Suppressor macrophage treated with lipopolysaccharide for 4 hours (primary cell): ENCODE data around the gene COL15A1.

Source experiments
- DNase-seq: peaks from one replicate; pipeline ENCODE4 v3.0.0-alpha.2; 2020

COL15A1 gene

DNA sequence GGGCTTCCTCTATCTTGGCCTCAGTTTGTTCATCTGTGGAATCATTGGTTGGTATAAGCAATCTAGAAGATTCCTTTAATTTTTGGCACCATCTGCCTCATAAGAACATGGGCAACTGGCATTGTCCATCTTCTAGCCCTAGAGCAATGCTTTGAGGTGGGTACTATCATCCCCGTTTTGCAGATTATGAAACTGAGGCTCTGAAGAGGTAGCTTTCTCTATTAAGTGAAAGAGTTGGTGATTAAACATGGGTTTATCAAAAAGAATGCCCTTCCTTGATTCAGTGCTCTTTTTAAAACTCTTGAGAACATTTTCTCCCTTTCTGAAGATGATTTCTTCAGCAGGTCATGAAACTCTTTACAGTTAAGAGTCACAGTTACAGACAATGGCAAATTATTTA, 118.8 kb downstream of the COL15A1 start:
- DNase-seq = no peak

- DNase-seq = no peak
These were observed 119.8 kb downstream of the COL15A1 start for GRCh38 chr9:99063522-99063921.

- DNase-seq = no peak
These were observed 122.9 kb downstream of the COL15A1 start for GRCh38 chr9:99066571-99066970.

DNA sequence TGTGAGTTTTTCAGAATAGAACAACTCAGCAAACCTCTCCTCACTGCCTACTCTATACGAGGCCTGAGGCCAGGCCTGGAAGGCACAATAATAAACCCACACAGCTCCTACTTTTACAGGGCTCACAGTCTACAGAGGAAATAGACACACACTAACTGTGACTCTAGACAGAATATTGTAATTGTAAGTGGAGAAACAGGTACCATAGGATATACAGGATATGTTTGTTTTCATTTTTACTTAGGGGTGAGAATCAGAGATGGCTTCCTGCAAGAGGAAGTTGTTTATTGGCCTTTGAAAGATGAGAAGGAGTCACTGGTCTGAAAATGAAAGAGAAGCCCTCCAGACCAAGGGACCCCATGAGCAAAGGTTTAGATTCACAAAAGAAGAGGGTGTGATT, 125.4 kb downstream of the COL15A1 start:
- DNase-seq = no peak

GRCh38 chr9:99069546-99069945, 125.8 kb downstream of the COL15A1 start:
- DNase-seq = no peak

- no peak for DNase-seq
These were observed 127.0 kb downstream of the COL15A1 start for GRCh38 chr9:99070681-99071080.

DNA sequence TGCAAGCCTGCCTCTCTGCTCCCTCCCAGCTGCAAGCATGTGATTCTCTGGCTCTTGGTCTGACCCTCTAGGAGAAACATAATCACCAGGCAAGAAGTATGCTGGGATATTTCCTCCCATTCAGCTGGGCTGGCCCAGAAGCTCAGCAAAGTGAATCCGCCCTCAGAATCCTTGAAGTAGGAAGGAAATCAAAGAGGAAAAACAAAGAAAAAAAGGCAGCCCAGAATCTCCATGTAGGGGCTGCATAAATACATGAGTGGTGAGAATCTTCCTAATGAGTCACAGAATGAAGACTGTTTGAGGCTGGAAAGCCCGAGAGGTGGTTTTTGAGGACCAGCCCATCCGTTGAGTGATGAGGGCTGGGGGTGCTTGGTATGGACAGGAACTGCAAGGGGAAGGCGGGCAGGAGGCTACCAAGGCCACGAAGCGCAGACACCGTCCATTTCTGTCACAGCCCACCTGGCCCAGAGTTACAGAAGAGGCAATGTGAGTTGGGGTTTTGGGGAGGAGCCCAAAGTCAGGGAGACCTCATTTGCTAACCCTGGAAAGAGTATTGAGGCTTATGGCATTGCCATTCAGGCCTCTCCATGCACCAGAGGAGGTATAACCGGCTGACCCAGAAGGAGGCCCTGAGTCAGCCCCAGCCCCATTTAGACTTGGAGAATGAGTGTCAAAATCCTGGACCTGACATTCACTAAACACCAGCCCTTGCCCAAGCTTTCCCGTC, 127.8 kb downstream of the COL15A1 start:
- DNase-seq = no peak

GRCh38 chr9:99072040-99072394, 128.3 kb downstream of the COL15A1 start:
- DNase-seq = no peak

- DNase-seq = no peak
These were observed 129.6 kb downstream of the COL15A1 start for GRCh38 chr9:99073347-99073746.

DNA sequence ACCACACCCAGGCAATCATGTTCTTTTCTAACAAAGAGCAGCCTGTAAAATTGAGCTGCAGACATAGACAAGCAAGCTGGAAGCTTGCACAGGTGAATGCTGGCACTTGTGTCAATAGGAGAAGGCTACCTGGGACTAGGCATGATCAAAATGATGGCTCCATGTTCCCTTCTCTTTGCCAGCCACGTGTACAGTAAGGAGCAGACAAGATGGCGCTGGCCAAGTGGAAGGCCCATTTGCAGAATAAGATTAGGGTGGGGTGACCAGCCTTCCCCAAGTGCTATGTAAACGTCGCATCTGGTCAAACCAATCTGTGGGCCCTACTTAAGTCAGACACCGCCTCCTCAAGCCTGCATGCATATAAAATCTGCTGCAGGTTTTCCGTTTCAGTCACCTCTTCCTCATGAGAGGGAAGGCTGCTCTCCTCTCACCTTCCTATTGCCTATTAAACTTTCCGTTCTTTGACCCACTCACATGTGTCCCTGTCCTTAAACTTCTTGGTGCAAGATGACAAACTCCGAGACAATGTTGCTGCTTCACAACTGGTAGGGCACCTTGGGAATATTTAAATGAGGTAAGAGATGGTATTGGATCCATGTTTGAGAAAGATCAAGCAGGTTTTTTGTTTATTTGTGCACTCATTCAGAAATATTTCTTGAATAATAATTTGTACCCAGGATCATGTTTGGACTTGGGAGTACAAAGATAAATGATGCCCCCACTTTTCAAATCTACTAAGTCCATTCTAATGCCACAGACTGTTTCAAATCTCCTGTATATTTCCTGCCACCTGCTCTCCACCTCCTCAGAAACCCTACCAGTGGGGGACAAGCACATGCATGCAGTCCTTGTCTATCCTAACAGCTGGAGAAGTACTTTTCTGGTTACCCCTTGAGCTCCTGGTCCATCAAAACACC, 130.5 kb downstream of the COL15A1 start:
- DNase-seq = no peak

DNA sequence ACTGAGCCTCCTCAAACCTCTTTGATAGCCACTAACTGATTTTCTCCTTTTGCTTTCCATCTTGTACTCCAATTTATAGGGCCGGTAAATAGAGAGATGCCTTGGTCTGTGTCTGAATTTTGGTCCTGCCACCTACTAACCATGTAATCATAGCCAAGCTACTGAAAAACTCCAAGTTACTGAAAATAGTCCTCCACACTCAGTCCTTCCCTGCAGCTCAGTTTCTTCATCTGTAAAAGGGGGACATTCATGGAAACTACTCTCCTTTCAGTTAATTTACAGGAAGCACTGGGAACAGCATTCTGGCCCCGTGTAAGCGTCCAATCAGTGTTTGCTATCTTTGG, 131.2 kb downstream of the COL15A1 start:
- no peak for DNase-seq

DNA sequence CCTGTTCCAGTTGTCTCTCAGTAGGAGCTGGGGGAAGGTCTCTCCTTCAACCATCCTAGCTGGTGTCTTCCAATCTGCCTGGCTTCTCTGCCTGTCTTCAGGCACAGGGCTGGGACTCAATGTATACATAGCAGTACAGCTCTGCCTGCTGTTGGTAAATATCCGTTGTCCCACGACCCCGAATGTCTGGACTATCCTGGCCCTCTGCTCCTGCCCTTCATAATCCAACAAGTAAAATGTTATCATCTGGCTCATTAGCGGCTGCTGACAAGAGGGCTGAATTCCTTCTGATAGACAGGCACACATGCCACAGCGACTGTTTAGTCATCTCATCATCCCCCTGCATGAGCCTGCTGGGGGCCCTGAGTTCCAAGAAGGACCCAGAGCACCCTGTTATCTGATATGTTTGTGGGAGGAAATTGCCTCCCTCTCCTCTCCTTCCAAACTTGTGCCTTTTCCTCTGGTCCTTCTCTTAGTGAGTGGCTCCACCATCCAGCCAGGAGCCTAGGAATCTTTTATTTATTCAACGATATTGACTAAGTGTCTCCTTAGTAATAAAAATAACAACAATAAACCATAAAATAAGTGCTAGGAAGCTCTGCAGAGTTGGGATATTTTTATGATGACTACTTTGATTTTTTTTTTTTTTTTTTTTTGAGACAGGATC, 131.7 kb downstream of the COL15A1 start:
- DNase-seq = no peak

- DNase-seq = no peak
These were observed 132.3 kb downstream of the COL15A1 start for GRCh38 chr9:99076030-99076429.

- no peak for DNase-seq
These were observed 132.9 kb downstream of the COL15A1 start for GRCh38 chr9:99076483-99077171.

GRCh38 chr9:99078717-99079116, 135.0 kb downstream of the COL15A1 start:
- no peak for DNase-seq

GRCh38 chr9:99079542-99079941, 135.8 kb downstream of the COL15A1 start:
- no peak for DNase-seq

DNA sequence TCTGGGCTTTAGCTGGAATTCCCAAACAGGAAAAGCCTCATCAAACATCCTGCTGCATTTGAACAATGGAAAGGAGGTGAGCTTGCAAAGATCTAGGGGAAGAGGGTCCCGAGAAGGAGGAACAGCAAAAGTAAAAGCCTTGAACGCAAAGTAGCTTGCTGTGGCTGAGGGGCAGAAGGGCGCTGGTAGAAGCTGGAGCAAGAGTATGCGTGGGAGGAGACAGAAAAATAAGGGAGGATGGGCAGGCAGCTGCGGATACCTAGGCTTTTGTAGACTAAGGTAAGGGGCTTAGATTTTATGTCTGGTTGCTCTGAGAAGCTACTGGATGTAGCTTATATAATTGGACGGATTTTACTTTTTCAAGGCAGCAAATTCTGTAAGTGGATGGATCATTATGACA, 139.3 kb downstream of the COL15A1 start:
- no peak for DNase-seq

DNA sequence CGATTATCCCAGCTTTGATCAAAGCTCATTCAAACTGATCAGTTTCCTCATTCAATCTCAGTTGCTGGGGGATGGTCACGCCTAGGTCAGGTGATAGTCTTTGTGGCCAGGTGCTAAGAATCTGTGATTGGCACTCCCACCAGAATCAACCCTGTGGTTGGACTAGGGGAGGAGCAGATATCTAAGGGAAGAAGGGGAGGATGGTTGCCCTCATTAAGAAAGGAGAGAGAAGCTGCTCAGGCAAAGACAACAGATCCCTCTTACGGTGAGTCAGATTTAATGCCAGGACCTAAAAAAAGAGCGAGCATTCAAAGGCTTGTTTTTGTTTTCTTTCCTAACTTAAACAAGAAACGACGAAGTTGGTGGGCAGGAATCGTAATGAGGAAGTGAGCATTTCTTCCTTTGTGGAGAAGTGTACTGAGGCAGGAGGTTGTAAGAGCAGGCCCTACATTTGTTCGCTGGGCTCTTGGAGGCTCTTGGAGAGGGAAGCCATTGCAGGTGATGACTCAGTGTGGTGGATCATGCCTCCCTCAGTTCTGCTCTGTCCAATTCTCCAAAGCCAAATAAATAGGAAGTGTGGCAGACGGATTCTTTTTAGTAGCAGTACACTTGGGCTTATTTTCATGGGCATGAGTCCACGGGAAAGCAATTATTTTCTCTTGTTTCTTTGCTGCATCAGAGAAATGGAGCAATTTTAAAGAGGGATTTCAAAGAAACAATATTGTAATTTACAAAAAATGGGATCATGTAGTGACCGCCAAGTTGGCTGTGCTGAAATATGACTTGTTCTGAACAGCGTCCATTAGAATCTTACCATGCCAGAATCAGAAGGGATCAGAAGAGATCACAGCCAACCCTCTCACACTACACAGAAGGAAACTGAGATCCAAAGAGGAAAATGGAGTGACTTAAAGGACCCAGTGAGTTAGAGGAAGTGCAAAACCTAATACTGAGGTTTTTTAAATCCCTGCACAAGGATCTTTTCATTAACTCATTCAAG, 142.5 kb downstream of the COL15A1 start:
- DNase-seq = peak; percentile 84

GRCh38 chr9:99087462-99087861, 143.8 kb downstream of the COL15A1 start:
- no peak for DNase-seq

DNA sequence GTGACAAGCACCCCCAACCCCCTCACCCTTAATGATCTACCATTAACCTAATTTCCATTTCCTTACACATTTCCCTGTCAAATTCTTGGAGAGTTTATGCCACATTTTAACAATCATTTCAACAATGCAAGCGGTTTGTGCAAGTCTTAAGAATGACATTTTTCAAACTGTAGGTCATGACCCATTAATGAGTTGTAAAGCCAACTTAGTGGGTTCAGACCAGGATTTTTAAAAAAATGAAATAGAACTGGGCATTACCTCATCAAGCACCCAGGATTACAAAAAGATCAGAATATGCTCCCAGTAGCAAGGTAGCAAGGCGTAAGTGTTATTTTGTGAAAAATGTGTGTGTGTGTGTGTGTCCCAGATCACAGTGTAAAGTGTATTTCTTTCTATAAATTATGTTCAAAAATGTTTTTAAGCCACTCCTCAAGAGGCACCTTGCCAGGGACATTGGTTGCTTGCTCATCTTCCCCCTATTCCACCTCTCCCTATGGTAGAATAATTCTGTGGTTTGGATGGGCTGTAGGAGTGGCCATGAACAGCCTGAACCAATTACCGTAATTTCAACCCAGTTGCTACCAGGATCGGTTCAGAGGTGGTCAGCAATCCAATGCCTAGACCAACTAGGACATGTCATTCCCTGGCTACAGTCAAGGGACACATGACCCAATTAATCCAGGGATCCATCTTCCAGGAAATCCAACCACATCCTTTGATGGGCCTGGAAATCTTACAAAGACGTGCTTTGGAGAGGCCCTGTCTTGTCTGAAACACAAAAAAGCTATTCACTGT, 146.8 kb downstream of the COL15A1 start:
- DNase-seq = no peak
